HepG2 (cell line): ENCODE results near the gene TPRG1L.

Source experiments
- FOXK2 ChIP-seq: fragments of 450-650 bp; IDR thresholded peaks from 2 replicates; pipeline ENCODE4 v1.6.1; 2016
- JUND ChIP-seq: sonication (generic); formaldehyde crosslinking; IDR thresholded peaks from 2 replicates; pipeline ENCODE4 v1.8.0; 2022; ENCODE audit warnings: mild to moderate bottlenecking, missing genetic modification reagents
- MAFF ChIP-seq: IDR thresholded peaks from 2 replicates; pipeline ENCODE4 v1.6.1; 2011; ENCODE audit warnings: low read depth, low read length, improper control_type of control experiment
- NBN ChIP-seq: fragments of 450-650 bp; conservative IDR thresholded peaks from 2 replicates; pipeline ENCODE4 v1.6.1; 2017
- POLR2AphosphoS5 ChIP-seq: IDR thresholded peaks from 2 replicates; pipeline ENCODE4 v1.6.1; 2012; ENCODE audit warnings: low read depth, low read length
- ZNF10 ChIP-seq: sonication (generic); formaldehyde crosslinking; IDR thresholded peaks from 2 replicates; pipeline ENCODE4 v1.4.0; 2020; ENCODE audit warnings: mild to moderate bottlenecking, low read depth, missing genetic modification reagents, borderline replicate concordance
- ZNF605 ChIP-seq: sonication (generic); formaldehyde crosslinking; IDR thresholded peaks from 2 replicates; pipeline ENCODE4 v1.8.0; 2022; ENCODE audit warnings: mild to moderate bottlenecking, missing genetic modification reagents
- TF ChIP-seq, protein P1 (sequence below): sonication (generic); formaldehyde crosslinking; IDR thresholded peaks from 2 replicates; pipeline ENCODE4 v1.5.1; 2020; ENCODE audit warnings: mild to moderate bottlenecking, missing genetic modification reagents, moderate library complexity
- TF ChIP-seq, protein P2 (sequence below): sonication (generic); formaldehyde crosslinking; IDR thresholded peaks from 2 replicates; pipeline ENCODE4 v1.5.0; 2020; ENCODE audit warnings: mild to moderate bottlenecking, missing genetic modification reagents, moderate library complexity
- TF ChIP-seq, protein P3 (sequence below): sonication (generic); formaldehyde crosslinking; IDR thresholded peaks from 2 replicates; pipeline ENCODE4 v1.8.0; 2022; ENCODE audit warnings: mild to moderate bottlenecking, missing genetic modification reagents

DNA sequence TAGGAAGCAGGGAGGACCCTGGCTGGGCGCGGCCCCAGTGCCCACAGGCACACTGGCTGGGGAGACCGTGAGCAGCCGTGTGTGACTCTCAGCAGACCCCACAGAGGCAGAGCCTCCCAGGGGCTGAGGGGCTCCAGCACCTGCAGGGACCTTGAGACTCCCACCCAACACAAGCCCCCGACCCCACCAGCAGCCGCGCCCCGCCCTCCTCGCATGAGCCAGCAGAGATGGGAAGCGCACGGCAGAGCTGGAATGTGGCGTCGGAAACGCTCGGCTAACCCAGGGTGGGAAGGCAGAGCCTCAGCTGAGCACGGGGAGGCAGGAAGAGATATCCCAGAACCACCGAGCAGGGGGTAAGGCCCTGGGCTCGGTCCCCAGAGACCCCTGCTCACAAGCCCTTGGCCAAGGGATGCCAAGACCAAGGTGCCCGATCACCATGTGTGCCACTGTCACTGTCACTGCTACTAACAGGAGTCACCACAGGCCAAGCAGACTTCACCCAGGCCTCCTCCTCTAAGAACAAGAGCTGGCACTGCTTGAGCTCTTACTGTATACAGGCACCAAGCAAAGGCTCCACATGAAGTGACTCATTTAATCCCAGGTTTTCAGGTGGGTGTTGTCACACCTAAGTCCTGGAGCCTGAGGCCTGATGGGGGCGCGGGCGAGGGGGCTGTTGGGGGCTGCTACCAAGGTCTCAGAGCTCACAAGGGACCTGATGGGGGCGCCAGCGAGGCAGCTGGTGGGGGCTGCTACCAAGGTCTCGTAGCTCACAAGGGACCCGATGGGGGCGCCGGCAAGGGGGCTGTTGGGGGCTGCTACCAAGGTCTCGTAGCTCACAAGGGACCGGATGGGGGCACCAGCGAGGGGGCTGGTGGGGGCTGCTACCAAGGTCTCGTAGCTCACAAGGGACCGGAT is 33.6 kb upstream of the TPRG1L start:
- TF ChIP-seq, protein P1, sequence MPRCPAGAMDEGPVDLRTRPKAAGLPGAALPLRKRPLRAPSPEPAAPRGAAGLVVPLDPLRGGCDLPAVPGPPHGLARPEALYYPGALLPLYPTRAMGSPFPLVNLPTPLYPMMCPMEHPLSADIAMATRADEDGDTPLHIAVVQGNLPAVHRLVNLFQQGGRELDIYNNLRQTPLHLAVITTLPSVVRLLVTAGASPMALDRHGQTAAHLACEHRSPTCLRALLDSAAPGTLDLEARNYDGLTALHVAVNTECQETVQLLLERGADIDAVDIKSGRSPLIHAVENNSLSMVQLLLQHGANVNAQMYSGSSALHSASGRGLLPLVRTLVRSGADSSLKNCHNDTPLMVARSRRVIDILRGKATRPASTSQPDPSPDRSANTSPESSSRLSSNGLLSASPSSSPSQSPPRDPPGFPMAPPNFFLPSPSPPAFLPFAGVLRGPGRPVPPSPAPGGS (CRISPR knock-in tag), result no peak
- TF ChIP-seq, protein P2, sequence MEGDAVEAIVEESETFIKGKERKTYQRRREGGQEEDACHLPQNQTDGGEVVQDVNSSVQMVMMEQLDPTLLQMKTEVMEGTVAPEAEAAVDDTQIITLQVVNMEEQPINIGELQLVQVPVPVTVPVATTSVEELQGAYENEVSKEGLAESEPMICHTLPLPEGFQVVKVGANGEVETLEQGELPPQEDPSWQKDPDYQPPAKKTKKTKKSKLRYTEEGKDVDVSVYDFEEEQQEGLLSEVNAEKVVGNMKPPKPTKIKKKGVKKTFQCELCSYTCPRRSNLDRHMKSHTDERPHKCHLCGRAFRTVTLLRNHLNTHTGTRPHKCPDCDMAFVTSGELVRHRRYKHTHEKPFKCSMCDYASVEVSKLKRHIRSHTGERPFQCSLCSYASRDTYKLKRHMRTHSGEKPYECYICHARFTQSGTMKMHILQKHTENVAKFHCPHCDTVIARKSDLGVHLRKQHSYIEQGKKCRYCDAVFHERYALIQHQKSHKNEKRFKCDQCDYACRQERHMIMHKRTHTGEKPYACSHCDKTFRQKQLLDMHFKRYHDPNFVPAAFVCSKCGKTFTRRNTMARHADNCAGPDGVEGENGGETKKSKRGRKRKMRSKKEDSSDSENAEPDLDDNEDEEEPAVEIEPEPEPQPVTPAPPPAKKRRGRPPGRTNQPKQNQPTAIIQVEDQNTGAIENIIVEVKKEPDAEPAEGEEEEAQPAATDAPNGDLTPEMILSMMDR (CRISPR knock-in tag), result no peak
- TF ChIP-seq, protein P3, sequence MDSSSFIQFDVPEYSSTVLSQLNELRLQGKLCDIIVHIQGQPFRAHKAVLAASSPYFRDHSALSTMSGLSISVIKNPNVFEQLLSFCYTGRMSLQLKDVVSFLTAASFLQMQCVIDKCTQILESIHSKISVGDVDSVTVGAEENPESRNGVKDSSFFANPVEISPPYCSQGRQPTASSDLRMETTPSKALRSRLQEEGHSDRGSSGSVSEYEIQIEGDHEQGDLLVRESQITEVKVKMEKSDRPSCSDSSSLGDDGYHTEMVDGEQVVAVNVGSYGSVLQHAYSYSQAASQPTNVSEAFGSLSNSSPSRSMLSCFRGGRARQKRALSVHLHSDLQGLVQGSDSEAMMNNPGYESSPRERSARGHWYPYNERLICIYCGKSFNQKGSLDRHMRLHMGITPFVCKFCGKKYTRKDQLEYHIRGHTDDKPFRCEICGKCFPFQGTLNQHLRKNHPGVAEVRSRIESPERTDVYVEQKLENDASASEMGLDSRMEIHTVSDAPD (CRISPR knock-in tag), result no peak
- TF ChIP-seq NBN (no peak), POLR2AphosphoS5 (no peak), JUND (no peak), FOXK2 (no peak), ZNF605 (CRISPR knock-in tag) (no peak), ZNF10 (no peak), MAFF (no peak)
